PC-3 (cell line): ENCODE data around the gene CCDC92. TPM values are rescaled to one million over a fixed set of nuclear protein-coding genes. Genes with fewer than 3 reads are reported as not detected.
A peak's percentile ranks its signal among the peaks of the same experiment; 100 is the strongest.

Experiments used
- ATAC-seq: fragments of 200-7000 bp; cut with Tn5 transposase; 2 replicates; pipeline ENCODE4 v1.9.1; 2020; ENCODE audit warnings: mild to moderate bottlenecking, moderate library complexity
- BruUV-seq: library from RNA; stranded (reverse); fragments of 400-500 nt; replicated peaks from 2 replicates; lab custom pipeline; 2021; lab: Mats Ljungman, UMichigan
- CTCF ChIA-PET: fragments of 300-600 bp; sonication (Branson Sonifier 250); formaldehyde crosslinking; loops from one replicate; lab custom pipeline; 2022; ENCODE audit warnings: antibody characterized with exemption; lab: Charles Lee
- POLR2A ChIA-PET: fragments of 300-600 bp; sonication (Branson Sonifier 250); formaldehyde crosslinking; loops from one replicate; lab custom pipeline; 2022; ENCODE audit warnings: antibody characterized with exemption; ENCODE audit not compliant: unreplicated experiment; lab: Charles Lee
- DNase-seq: peaks from one replicate; pipeline ENCODE4 v3.0.0-alpha.2; 2015
- H2AFZ ChIP-seq: fragments of 300-600 bp; sonication (generic); 2 replicates; pipeline ENCODE4 v1.6.0; 2016; ENCODE audit warnings: antibody characterized with exemption, low read length
- H3F3A ChIP-seq: fragments of 300-600 bp; sonication (generic); one replicate; pipeline ENCODE4 v1.6.0; 2017; ENCODE audit warnings: antibody characterized with exemption, low read length, control low read depth, mild to moderate bottlenecking; ENCODE audit not compliant: unreplicated experiment
- H3K27ac ChIP-seq: fragments of 300-600 bp; sonication (generic); 2 replicates; pipeline ENCODE4 v1.5.1; 2016; ENCODE audit warnings: mild to moderate bottlenecking, low read length
- H3K27me3 ChIP-seq: fragments of 300-600 bp; sonication (generic); 2 replicates; pipeline ENCODE4 v1.6.1; 2016; ENCODE audit warnings: low read length, mixed read lengths
- H3K36me3 ChIP-seq: fragments of 300-600 bp; sonication (generic); 2 replicates; pipeline ENCODE4 v1.6.1; 2016; ENCODE audit warnings: low read depth, mixed run types, low read length, mixed read lengths
- H3K4me1 ChIP-seq: fragments of 300-600 bp; sonication (generic); 2 replicates; pipeline ENCODE4 v1.5.1; 2016; ENCODE audit warnings: low read length; ENCODE audit not compliant: insufficient read depth
- H3K4me2 ChIP-seq: fragments of 300-600 bp; sonication (generic); 2 replicates; pipeline ENCODE4 v1.6.0; 2016; ENCODE audit warnings: low read length
- H3K4me3 ChIP-seq: fragments of 300-600 bp; sonication (generic); 2 replicates; pipeline ENCODE4 v1.5.1; 2016; ENCODE audit warnings: mild to moderate bottlenecking, low read length, mixed read lengths
- H3K79me2 ChIP-seq: fragments of 300-600 bp; sonication (generic); 2 replicates; pipeline ENCODE4 v1.6.1; 2017; ENCODE audit warnings: low read length, mixed read lengths
- H3K9ac ChIP-seq: fragments of 300-600 bp; sonication (generic); 2 replicates; pipeline ENCODE4 v1.6.0; 2016; ENCODE audit warnings: mild to moderate bottlenecking, low read length
- H3K9me2 ChIP-seq: fragments of 300-600 bp; sonication (generic); replicated peaks from 2 replicates; pipeline ENCODE4 v1.6.1; 2016; ENCODE audit warnings: mixed run types, low read length, mixed read lengths
- H3K9me3 ChIP-seq: fragments of 300-600 bp; sonication (generic); 2 replicates; pipeline ENCODE4 v1.6.1; 2016; ENCODE audit warnings: low read length, mixed read lengths
- H4K20me1 ChIP-seq: fragments of 300-600 bp; sonication (generic); 2 replicates; pipeline ENCODE4 v1.6.1; 2016; ENCODE audit warnings: low read length, mixed read lengths
- CTCF ChIP-seq: fragments of 300-600 bp; sonication (generic); conservative IDR thresholded peaks from 2 replicates; pipeline ENCODE4 v1.5.1; 2017; ENCODE audit warnings: antibody characterized with exemption, low read depth, mild to moderate bottlenecking, low read length
- EZH2 ChIP-seq: fragments of 300-600 bp; sonication (generic); IDR thresholded peaks from one replicate; pipeline ENCODE4 v1.6.1; 2017; ENCODE audit warnings: antibody characterized with exemption, mild to moderate bottlenecking, low read length; ENCODE audit not compliant: unreplicated experiment
- EZH2phosphoT487 ChIP-seq: fragments of 300-600 bp; sonication (generic); IDR thresholded peaks from 2 replicates; pipeline ENCODE4 v1.6.1; 2018; ENCODE audit warnings: mild to moderate bottlenecking, antibody characterized with exemption, low read length, borderline replicate concordance
- intact Hi-C: fragments of 100-400 bp; cut with micrococcal nuclease; formaldehyde crosslinking; loops from 2 replicates; pipeline ENCODE4 v1.9.0; 2023
- total RNA-seq: library from RNA; depleted of rRNA; stranded (reverse); fragments of >200 nt; gene quantifications from 2 replicates; pipeline ENCODE4 v1.2.3, GENCODE V29; 2014

The CCDC92 gene
- total RNA-seq, 1 experiment from 2014 or later: 9.6 TPM

GRCh38 chr12:123962513-123962912 lies 10.1 kb downstream of the CCDC92 start:
- H3K79me2 ChIP-seq: peaks cover 3% of the 10 kb centered on the region; the same call in 1 of the 2 replicates

GRCh38 chr12:123961585-123962345 lies 10.9 kb downstream of the CCDC92 start:
- intact Hi-C loops: no loop called here
- Histone ChIP-seq H3K27me3 (no peaks in the 10 kb centered on the region), H3K4me3 (no peak overlapping the region), H3K9me2 (no peaks in the 10 kb centered on the region), H4K20me1 (no peaks in the 10 kb centered on the region), H3K9ac (no peak overlapping the region), H2AFZ (no peak overlapping the region), H3K27ac (no peak overlapping the region), H3K4me1 (no peaks in the 10 kb centered on the region), H3K4me2 (no peak overlapping the region), H3K36me3 (no peaks in the 10 kb centered on the region), H3K79me2 (no peaks in the 10 kb centered on the region), H3K9me3 (no peaks in the 10 kb centered on the region), H3F3A (no peaks in the 10 kb centered on the region)
- BruUV-seq: no TSS peak
- ATAC-seq (no peak), DNase-seq (no peak)
- ChIA-PET CTCF (interaction anchor here (0.6 kb wide), 1 partner anchor 57 kb away, joined by 6 read pairs; no protein-coding TSS in a partner anchor), POLR2A (no interaction called here)
- TF ChIP-seq EZH2phosphoT487 (no peak), CTCF (no peak), EZH2 (no peak)

More at GRCh38 chr12:123962513-123962912, 10.1 kb downstream of the CCDC92 start:
- ChIA-PET POLR2A (no interaction called here), CTCF (interaction anchor here (0.6 kb wide), 1 partner anchor 57 kb away, joined by 6 read pairs; no protein-coding TSS in a partner anchor)
- Histone ChIP-seq H3K4me3 (no peak overlapping the region), H3K4me1 (0 out of 2 replicates have a peak, but pooled peaks cover 2% of the 10 kb centered on the region), H3K36me3 (0 out of 2 replicates have a peak, but pooled peaks cover 2% of the 10 kb centered on the region), H2AFZ (no peak overlapping the region), H3K9me2 (no peaks in the 10 kb centered on the region), H3K9ac (no peak overlapping the region), H3K27ac (no peak overlapping the region), H3F3A (no peaks in the 10 kb centered on the region), H3K27me3 (no peaks in the 10 kb centered on the region), H4K20me1 (peaks cover under 1% of the 10 kb centered on the region; the same call in 1 of the 2 replicates), H3K9me3 (no peaks in the 10 kb centered on the region), H3K4me2 (no peak overlapping the region)
- DNase-seq (no peak), ATAC-seq (peak; percentile 22; the same call in 1 of the 2 replicates)
- no TSS peak for BruUV-seq
- no peak for TF ChIP-seq EZH2phosphoT487
- no peak for TF ChIP-seq CTCF
- no peak for TF ChIP-seq EZH2
- intact Hi-C loops: no loop called here

DNA sequence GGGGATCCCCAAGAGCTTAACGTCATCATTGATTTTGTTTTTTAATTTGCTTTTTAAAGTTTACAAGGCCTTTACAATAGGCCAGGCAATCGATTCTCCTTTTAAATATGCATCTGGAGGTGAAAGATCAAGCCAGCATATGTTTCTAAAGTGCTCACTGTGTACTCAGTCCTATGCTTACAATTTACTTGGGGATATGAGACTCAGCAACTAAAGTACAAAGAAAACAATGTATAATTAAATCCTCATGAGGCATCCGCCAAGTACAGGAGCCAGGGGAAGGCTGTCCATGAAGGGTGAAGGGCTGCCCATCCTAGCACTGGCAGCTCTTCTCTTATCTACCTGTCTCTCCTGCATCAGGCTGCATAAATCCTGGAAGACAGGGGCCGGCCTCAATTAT lies 11.8 kb downstream of the CCDC92 start:
- no peak for TF ChIP-seq EZH2phosphoT487
- no peaks in the 10 kb centered on the region for H3K27me3 ChIP-seq
- ChIA-PET POLR2A (no interaction called here), CTCF (no interaction called here)
- H4K20me1 ChIP-seq: no peaks in the 10 kb centered on the region
- no peaks in the 10 kb centered on the region for H3K79me2 ChIP-seq
- H3F3A ChIP-seq: no peaks in the 10 kb centered on the region
- no peaks in the 10 kb centered on the region for H3K9me2 ChIP-seq
- H3K36me3 ChIP-seq: no peaks in the 10 kb centered on the region
- no peak overlapping the region for H3K27ac ChIP-seq
- intact Hi-C loops: no loop called here
- H3K9ac ChIP-seq: no peak overlapping the region
- no peak overlapping the region for H2AFZ ChIP-seq
- DNase-seq (no peak), ATAC-seq (no peak)
- H3K9me3 ChIP-seq: no peaks in the 10 kb centered on the region
- BruUV-seq: no TSS peak
- no peak overlapping the region for H3K4me2 ChIP-seq
- H3K4me1 ChIP-seq: no peaks in the 10 kb centered on the region
- H3K4me3 ChIP-seq: no peak overlapping the region
